Astrocyte of the spinal cord (primary cell): ENCODE measurements around the gene PKP4.

Source experiments
- DNase-seq: peaks from one replicate; pipeline ENCODE4 v3.0.0; 2011; ENCODE audit warnings: low read depth, low spot score
- H3K4me3 ChIP-seq: 2 replicates; pipeline ENCODE4 v1.5.1; 2011; ENCODE audit warnings: low read depth, mild to moderate bottlenecking, low read length, moderate library complexity
- in situ Hi-C: cut with HindIII; loops from 2 replicates; pipeline ENCODE4 v1.10.0; 2017; ENCODE audit warnings: low sequenced_read_pairs
- TF ChIP-seq, protein P1 (sequence below): IDR thresholded peaks from 2 replicates; pipeline ENCODE4 v1.5.1; 2012; ENCODE audit warnings: low read depth, mild to moderate bottlenecking, low read length, inconsistent platforms

The PKP4 gene

DNA sequence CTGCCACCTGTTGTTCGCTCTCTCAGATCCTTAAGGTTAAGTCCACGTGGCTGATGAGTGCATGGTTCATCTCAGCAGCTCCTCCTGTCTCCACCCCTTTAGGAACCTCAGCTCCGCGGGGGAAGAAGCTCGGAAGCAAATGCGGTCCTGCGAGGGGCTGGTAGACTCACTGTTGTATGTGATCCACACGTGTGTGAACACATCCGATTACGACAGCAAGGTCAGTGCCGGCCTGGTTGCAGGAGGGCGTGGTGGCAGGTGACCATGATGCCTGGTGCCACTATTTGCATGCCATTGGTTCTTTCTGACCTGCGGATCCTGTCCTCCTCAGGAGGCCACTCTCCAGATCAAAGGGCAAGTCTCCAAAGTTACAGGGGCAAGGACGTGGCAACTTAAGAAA is 204.5 kb downstream of the PKP4 start:
- in situ Hi-C loops: no loop called here
- TF ChIP-seq, protein P1, sequence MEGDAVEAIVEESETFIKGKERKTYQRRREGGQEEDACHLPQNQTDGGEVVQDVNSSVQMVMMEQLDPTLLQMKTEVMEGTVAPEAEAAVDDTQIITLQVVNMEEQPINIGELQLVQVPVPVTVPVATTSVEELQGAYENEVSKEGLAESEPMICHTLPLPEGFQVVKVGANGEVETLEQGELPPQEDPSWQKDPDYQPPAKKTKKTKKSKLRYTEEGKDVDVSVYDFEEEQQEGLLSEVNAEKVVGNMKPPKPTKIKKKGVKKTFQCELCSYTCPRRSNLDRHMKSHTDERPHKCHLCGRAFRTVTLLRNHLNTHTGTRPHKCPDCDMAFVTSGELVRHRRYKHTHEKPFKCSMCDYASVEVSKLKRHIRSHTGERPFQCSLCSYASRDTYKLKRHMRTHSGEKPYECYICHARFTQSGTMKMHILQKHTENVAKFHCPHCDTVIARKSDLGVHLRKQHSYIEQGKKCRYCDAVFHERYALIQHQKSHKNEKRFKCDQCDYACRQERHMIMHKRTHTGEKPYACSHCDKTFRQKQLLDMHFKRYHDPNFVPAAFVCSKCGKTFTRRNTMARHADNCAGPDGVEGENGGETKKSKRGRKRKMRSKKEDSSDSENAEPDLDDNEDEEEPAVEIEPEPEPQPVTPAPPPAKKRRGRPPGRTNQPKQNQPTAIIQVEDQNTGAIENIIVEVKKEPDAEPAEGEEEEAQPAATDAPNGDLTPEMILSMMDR: no peak
- no peak for DNase-seq
- H3K4me3 ChIP-seq: no peak overlapping the region

DNA sequence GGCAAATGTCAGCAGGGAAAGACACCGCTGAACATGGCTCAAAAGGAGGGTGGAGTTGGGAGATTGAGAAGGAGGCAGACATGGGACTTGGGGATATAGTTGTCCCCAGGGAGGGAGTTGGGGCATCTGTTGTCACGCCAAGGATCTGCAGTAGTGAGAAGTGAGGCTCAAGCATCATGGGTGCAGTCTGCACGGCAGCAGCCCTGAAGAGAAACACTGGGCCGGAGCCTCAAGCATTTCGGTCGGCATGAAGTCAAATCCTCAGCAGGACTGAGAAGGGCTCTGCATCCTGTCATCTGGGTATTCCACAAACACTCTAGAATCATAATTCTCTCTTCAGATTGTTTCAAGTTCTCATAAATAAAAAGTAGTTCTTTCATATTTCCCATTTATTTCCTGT is 205.7 kb downstream of the PKP4 start:
- TF ChIP-seq, protein P1: no peak
- H3K4me3 ChIP-seq: no peak overlapping the region
- in situ Hi-C loops: no loop called here
- DNase-seq: no peak

DNA sequence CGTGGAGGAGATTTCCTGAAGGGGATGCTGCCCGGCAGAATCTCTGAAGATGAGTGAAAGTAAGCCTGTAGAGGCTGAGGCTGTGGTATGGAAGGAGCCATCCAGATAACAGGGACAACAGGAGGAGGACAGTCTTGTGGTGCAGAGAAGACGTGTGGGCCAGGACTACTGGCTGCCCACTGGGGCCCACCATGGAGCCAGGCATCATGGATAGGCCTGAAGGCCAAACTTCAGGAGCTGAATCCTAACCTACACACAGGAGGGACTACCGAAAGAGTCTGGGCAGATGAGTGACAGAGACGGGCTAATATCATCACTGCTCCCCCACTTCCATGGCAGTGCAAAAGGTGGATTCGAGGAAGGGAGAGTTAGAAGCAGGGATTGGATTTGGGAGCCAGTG is 207.0 kb downstream of the PKP4 start:
- DNase-seq: no peak
- in situ Hi-C loops: no loop called here
- TF ChIP-seq, protein P1: no peak
- H3K4me3 ChIP-seq: no peak overlapping the region

DNA sequence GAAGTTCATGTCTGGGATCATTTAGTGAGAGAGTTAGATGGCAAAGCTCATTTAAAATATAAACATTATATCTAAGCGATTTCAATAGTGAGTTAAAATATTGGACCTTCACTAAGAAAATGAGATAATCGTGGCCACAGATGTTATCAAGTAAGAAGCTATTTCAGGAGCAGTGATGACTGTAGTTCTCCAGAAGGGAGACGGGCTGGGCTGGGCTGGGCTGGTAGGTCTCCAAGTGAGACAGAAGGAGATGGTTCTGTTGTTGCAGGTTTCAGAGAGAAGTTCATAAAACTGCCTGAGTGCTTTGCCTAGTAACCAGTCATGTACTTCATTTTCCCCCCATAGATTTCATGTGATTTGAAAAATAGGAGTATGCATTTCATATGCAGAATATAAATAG is 208.2 kb downstream of the PKP4 start:
- in situ Hi-C loops: no loop called here
- H3K4me3 ChIP-seq: no peak overlapping the region
- TF ChIP-seq, protein P1: no peak
- no peak for DNase-seq

DNA sequence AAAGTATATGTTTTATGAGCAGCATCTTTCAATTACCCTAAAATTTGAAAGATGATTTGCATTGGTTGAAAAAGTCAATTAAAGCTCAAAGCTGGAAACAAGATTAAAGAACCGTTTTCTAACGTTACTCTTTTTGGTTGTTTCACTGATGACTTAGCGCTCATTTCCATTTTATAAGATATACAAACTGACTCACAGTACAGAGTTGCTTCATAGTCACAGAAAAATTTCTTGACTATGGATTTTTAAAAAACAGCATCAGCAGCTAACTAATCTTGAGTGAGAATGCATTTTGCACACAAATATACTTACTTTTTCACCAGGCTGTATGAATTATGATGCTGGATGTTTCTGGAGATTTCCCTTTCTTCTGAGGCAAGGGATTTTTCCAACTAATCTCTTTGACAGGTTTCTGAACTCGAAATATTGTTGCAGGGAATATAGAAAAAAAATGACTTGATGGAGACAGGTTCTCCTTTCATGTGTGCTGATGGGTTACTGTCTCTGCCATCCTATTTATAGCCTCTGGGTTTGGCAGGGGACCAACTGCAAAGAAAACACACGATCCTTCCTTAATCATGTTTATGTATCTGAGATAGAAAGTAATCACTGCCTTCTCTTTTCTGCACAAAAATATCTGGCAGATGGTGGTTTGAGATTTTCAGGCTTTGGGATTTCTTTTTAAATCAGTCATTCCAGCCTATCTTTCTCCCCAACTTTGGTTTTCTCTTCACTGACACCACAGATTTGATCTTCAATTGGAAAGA is 209.0 kb downstream of the PKP4 start:
- TF ChIP-seq, protein P1: no peak
- no peak overlapping the region for H3K4me3 ChIP-seq
- in situ Hi-C loops: no loop called here
- no peak for DNase-seq

DNA sequence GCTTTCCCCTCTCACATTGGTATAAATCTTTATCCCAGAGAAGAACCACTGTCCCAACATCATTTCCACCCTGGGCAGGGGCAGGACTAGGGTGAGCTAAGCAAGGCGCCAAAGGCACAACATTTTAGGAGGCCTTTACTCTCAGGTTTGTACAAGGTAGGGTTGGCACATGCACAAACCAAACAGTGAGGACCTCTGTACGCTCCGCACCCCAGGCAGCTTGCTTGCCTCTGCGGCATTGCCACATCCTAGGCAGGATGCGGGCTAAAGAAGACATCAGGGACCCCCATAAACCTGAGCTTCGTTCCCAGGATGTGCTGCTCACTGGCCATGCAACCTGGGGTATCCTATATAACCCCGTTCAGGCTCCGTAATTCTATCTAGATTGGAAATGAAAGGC is 210.2 kb downstream of the PKP4 start:
- TF ChIP-seq, protein P1: no peak
- no peak for DNase-seq
- in situ Hi-C loops: no loop called here
- H3K4me3 ChIP-seq: no peak overlapping the region
